Activated naive CD4-positive, alpha-beta T cell treated with Interleukin-2 at 50 U/mL for 16 hours (primary cell): ENCODE results near the gene NID1.
"Not testable (repeated sequence)": the region's sequence is repeated elsewhere in the genome, so short reads cannot be mapped to it uniquely, and the experiment has no call there.

Experiments
- DNase-seq: peaks from one replicate; pipeline ENCODE4 v3.0.0-alpha.2; 2020

Gene NID1

DNA sequence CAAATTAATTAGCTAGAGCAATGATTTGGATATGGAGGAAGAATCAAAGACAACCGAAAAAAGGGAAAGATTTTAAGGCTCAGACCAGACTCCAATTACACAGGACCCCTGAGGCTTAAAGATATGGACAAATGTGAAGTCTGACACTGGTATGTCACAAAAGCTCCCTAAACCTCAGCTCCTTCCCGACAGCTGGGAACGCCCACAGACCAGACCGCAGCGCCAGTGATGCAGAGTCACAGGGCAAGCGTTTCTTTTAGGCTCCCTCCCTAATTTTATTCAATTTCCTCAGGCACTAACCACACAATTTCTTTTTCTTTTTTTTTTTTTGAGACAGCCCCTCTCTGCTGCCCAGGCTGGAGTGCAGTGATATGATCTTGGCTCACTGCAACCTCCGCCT is 40.2 kb downstream of the NID1 start:
- no peak for DNase-seq

DNA sequence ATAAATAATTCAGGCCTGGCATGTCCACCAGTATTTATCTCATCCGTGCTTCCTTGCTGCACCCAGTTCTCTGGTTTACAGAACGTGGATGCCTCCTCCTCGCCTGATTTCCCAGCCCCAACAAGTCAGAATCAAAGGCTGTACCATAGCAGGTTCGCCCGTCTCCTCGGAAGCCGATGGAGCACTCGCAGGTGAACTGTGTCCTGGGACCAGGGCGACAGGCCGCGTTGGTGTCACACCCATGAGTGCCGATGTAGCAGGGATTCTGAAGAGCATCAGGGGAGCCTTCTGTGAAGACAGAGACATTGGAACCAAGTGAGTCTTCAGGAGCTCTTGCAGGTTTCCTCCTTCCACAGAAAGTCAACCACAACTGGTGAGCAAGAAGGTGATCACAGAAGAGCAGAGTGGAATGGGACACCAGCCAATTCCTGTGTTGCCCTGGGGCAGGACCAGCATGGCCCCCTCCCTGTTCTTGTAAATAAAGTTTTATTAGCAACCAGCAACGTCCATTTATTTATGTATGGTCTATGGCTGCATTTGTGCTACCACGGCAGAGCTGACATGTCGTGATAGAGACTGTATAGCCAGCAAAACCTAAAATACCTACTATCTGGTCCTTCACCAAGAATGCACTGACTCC is 40.8 kb downstream of the NID1 start:
- DNase-seq, result no peak

DNA sequence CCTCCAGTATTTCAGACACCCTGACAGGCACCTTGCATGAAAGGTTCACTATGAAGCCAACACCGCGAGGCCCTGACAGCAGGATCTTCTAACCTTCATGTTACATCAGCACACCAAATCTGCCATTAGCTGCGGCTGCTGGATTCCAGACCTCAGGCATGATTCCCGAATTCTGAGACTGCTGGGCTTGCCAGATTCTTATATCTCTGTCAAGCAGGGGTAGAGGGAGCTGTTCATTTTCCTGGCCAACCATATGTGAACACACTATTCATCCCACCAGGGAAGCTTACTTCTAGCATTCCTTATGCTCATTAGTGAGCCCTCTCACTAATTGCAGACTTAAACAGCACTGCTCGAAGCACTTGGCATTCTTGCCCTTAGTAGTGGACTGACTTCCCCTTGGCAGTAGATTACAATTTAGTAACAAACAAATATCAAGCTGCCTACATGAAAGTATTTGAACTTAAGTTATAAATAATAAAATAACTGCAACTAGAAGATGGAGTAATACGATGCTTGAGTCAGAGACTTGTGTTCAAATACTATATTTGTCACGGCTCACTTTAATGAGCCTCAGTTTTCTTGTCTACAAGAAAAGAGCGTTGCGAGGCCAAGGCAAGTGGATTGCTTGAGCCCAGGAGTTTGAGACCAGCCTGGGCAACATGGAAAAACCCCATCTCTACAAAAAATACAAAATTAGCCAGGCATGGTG is 43.3 kb downstream of the NID1 start:
- no peak for DNase-seq

DNA sequence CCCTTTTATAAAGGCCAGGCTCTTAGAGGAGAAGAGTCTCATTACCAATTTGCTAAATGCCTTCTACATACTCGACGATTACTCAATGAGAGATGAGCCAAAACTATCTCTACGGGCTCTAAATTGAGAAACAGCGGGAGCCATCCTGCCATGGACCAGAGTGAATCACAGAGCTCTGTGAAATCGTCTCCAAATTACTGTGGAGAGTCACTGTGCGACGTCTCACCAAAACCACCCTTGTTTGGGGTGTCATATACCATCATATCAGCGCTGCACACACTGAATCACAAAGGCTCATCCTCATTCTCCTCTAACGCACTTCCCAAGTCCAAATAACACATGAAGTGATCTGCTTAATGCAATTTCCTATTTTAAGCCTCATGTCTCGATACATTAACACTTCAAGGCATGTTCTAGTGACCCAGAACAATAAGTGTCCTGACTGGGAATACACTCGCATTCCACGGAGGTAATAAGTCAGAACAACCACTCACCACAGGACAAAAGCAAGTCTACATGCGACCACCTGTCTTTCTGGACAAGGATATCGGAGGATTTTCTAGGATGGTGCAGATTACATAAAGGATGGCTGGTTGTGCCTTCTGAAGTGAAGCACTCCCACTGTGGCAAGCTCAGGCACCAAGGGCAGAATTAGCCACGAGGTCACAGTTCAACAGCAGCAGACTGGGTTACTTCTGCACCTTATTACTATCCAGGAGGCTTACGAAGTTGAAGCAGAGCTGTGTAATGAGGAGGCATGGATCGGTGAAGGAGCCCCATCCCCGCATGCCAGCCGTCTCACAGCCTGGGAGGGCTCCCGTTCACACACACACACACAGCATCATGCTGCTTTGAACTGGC is 44.3 kb downstream of the NID1 start:
- DNase-seq, result no peak

DNA sequence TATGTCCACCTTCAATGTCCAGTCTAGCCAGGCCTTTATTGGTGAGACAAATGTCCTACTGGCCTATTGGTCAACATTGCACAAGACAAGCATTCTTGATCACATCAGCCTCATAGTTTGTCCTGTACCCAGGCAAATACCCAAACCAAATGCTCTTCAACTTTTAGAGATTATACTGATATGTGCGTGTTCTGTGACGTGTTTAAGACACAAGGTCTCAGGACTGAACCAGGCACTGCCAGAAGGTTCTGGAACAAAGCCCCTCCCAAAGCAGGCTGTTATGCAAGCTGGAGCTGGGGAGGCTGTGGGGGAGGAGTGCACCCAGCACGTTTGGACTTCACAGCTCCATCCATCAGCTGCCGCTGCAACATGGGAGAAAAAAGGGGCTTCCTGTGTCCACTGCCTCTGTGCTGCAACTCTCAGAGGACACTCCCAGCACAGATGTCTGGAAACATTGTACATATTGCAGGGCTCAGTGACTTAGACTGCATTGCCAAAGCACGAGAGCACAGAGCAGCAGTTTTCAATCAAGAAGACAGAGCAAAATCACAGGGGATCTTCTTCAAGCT is 45.9 kb downstream of the NID1 start:
- DNase-seq, result no peak

DNA sequence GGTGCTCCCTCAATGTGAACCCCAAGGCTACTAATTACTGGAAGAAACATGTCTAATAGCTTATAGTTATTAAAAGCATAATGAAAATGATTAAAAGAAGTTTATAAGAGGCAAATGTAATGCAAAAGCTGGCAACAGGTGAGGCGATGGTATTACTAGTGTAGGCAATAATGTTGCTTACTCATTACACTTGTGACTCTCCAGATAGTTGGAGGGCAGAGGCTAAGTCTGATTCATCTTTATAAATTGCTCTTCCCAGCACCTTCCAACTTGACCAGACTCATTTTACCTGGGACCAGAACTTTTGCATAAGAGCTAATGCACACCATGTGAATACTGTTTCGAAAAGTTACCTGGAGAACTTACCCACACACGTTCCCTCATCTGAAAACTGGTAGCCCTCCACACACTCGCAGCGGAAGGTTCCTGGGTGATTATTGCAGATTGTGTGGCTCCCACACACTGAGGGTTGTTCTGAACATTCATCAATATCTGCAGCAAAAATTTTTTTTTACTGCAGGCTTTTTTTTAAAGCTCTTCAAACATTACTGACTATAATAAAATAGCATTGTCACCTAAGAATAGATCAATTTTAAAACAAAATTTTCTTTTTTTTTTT is 48.0 kb downstream of the NID1 start:
- DNase-seq, result no peak

DNA sequence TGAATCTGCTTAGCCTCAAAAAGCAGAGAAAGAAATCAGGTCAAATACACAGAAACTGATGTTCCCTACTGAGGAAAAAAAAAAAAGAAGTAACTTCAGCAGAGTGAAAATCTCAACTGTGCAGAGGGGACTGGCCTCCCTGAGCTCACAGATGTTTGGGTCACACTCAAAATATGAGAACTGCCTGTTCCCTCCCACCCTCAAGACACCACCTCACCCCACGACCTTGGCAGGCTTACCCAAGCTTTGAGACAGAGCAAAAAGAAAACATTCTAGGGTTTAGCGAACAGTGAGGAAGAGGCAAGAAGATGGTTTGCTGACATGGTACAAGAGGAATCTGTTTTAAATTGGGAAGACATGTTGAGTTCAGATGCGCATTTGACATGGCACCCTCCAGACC is 48.8 kb downstream of the NID1 start:
- no peak for DNase-seq

DNA sequence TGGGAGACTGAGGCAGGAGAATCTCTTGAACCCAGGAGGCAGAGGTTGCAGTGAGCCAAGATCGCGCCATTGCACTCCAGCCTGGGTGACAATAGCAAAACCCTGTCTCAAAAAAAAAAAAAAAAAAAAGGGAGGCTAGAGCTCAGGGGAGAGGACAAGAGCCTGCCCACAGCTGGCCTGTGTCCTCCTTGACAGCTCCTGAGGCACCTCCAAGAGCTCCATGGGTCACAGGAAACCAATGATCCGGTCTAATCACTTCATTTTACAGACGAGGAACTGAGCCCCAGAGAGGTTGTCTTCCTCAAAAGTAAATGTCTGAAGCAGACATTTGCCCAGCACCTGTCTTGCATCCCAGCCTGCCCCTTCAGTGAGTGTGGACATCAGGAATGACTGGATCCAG is 49.4 kb downstream of the NID1 start:
- DNase-seq, result no peak

DNA sequence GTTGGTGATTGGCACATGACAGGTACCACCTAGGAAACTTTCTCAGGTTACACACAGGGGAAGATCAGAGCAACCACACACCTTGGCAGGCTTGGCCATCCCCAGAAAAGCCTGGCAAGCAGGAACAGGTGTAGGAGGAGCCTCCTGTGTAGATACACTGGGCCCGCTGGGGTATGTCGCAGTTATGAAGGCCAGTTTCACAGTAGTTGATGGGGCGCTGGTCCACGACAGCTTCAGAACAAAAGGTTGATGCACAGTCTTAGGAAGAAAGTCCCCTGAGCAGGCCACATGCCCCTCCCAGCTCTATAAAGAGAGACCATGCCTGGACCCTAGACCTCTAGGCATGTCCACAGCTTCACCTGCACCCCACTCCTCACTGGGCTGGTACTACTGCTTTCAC is 51.6 kb downstream of the NID1 start:
- DNase-seq, result no peak

DNA sequence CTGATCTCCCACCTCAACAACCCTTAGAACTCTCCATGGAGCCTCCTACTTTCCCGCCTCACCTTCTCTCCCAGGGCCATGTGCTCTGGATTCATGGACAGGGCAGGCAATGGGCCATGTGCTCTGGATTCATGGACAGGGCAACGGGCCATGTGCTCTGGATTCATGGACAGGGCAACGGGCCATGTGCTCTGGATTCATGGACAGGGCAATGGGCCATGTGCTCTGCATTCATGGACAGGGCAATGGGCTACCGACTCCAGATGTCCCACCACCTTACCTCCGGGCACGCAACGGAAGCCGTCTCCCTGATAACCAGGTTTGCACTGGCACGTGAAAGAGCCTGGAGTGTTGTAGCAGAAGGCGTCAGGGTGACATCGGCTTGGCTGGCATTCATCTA is 53.2 kb downstream of the NID1 start:
- DNase-seq, result no peak

DNA sequence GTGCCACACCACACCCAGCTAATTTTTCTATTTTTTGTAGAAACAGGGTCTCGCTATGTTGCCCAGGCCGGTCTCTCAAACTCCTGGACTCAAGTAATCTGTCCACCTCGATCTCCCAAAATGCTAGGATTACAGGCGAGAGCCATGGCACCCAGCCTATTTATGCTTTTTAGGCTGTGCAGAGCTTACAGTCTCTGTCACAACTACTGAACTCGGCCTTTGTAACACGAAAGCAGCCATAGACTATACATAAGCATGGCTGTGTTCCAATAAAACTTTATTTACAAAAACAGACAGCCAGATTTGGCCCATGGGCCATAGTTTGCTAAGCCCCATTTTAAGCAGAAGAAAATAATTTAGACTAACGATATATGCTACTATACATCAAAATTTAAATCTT is 54.4 kb downstream of the NID1 start:
- DNase-seq, result no peak

DNA sequence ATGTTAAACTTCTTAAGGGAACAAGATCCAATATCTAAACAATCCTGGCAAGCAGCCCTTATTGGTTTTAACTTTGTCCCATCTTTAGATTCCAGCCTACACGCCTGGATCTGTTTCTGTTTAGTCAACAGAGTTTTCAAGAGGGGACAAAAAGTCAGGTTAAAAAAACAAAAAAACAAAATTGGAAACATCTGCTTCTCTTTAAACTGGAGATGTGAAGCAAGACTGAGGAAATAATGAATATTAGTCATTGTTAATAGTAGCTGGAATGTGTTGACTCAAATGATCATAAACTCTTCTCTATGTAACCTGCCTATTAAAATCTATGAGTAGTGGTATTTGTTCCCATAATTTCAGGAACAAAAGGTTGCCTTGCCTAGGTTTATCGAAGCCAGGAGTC is 55.0 kb downstream of the NID1 start:
- DNase-seq, result no peak

DNA sequence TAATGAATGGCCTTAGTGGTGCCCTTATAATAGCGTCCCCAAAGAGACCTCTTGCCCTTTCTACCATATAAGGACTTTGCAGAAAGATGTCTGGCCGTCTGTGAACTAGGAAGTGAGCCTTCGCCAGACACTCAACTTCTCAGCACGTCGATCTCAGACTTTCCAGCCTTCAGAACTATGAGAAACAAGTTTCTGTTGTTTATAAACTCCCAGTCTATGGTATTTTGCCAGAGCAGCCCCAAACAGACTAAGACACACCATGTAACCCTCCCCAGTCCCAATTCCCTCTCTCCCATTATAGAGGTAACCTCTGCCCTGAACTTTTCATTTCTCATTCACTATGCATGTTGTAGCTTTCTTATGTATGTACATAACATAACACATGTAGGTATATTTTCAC is 55.7 kb downstream of the NID1 start:
- DNase-seq, result no peak

DNA sequence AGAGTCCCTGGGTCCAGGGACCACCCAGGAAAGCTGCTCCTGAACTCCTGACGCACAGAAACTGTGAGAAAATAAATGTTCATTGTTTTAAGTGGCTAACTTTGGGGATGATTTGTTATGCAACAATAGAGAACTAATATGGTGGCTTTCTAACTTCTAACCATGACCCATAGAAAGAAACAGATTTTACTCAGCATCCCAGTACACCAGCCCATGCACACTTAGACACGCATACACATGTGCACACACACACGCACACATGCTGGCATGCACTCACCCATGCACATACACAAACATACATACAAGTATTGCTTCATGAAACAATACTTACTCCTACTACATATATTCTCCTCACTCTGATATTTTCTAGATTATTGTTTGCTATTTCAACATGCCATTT is 57.1 kb downstream of the NID1 start:
- DNase-seq, result no peak

DNA sequence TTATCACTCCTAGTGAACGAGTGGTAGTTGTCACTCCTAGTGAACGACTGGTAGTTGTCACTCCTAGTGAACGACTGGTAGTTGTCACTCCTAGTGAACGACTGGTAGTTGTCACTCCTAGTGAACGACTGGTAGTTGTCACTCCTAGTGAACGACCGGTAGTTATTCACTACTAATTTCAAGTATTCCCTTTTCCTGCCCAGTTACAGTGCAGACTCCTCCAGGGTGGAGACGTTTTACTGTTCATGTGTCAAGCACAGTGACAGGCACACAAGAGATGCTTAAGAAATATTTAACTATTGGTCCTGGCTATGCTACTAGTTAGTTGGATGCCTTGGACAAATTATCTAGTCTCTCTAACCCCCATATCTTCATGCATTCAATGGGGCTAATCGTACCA is 61.8 kb downstream of the NID1 start:
- not testable (repeated sequence) for DNase-seq

DNA sequence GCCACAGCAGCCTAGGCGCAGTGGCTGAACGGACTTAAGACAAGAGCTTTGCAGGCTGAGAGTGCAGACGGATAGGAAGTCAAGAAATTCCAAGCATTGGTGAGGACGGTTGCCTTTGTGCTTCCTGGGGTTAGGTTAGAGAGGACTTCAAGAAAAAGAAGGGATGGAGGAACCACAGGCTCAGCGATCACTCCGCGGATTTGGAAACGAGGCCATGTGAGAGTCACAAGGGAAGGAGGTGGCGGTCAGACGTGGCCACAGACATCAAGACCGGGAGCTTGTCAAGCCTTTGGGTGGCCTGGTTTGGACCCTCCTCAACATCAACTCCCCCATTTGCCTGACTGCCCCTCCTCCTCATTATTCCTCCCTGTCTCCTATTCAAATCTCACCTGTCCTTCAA is 62.3 kb downstream of the NID1 start:
- DNase-seq, result no peak

DNA sequence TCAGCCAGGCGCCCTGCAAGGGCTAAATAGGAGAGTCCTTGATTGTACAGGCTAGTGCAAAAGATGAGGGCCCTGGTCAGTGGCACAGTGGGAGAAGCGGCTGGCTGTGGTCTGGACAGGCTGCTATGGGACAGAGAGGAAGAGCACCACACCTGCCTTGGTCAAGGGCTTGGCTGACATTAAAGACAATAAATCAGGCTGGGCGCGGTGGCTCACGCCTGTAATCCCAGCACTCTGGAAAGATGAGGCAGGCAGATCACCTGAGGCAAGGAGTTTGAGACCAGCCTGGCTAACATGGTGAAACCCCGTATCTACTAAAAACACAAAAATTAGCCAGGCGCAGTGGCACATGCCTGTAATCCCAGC is 62.9 kb downstream of the NID1 start:
- no peak for DNase-seq

DNA sequence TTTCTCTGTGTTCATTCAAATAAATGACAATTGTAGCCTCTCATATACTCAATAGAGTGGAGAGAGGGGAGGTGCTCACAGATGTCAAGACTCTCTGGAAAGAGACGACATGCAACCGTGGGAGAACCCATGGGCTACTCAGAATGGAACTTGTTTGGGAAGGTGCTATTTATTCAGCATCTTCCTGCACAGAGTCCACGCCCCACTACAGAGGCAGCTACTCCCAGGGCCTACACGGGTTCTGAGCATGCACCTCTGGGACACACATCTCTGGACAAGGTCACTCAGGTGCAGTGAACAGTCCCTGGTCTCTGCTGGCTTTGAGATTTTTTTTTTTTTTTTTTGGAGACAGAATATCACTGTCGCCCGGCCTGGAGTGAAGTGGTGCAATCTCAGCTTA is 64.1 kb downstream of the NID1 start:
- DNase-seq, result no peak

DNA sequence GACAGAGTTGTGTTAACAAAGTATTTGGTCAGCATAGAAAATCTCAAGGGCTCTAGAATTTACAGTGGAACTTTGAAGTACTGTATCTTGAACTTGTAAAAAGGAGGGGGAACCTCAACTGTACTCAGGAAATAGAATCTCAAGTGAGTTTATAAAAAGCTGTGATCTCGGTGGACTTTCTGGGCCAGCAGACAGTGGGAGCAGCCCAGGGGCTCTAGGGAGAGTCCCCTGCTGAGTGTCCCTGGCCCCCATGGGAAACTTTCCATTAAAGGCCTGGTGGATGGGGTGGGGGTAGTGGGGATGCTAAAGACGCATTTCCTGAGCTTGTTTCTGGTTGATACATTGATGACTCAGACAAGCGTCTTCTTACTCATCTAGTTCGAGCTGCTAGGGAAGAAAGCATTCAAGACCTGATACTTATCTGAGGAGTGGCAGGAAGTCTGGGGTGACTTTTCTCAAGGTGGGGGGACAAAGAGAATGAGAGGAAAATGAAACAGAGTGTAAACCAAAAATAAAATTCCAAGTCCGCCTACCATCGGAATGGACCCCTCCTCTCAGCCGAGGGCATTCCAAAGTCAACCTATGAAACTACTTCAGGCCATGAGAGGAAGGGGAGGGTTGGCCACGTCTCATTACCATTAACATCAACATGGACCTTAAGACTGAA is 65.5 kb downstream of the NID1 start:
- peak; percentile 75 for DNase-seq

DNA sequence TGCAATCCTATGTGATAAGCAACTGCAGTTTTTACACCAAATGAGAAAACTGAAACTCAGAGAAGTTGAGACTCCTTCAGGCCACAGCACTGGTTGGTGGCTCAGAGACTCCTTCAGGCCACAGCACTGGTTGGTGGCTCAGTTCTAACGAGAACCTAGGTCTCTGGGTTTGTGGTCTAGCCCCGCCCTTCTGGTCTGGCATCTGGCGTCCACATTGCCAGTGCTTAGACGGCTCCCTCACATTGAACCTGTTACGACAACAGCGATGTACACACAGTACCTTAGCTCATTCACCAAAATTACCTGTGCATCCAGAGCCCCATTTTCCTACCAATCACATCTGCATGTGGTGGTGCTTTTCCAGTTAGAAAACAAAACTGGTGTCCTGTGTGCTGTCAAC is 66.1 kb downstream of the NID1 start:
- peak; percentile 56 for DNase-seq

DNA sequence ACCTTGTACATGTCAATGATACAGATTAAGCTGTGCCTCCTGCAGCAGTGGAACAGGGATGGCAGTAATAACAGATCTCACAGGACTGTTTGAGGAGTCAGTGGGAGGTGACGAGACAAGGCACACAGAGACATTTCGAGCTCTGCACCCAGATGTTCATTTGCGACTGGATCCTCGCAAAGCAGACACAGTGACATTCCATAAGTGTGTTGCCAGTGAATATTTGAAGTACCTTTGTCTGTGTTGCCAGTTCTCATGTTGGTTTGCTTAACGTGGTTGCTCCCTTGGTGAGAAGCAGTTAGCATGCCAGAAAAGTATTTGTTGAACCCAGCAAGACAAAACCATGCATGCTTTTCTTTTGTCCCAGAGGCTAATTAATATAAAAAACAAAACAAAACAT is 67.0 kb downstream of the NID1 start:
- no peak for DNase-seq

DNA sequence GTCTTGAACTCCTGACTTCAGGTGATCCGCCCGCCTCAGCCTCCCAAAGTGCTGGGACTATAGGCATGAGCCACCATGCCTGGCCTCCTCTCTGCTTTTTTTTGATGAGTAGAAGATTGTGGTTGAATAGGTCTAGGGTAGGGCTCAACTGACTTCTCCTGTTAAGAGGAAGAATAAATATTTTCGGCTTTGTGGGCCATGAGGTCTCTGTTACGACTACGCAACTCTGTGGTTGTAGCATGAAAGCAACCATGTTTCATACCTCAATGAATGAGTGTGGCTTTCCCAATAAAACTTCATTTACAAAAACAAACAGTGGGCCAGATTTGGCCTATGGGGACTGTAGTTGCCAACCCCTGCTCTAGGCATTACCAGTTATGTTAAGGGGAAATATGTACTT is 67.8 kb downstream of the NID1 start:
- DNase-seq, result no peak
